NOMO-1 (cell line): Measurements from ENCODE around the gene B4GALT5.

ENCODE experiments used
- DNase-seq, 2 experiments: peaks; one replicate each; lab custom pipeline; 2025; ENCODE audit not compliant: unreplicated experiment in 2 of 2; lab: John Stamatoyannopoulos, UW

B4GALT5 gene

GRCh38 chr20:49661560-49662329 lies 51.9 kb downstream of the B4GALT5 start:
- DNase-seq = no peak

GRCh38 chr20:49660912-49661311 lies 52.8 kb downstream of the B4GALT5 start:
- DNase-seq = no peak

- DNase-seq = no peak
Observed at GRCh38 chr20:49659056-49659455, 54.6 kb downstream of the B4GALT5 start.

- DNase-seq = no peak
Observed at GRCh38 chr20:49658508-49658907, 55.2 kb downstream of the B4GALT5 start.

- no peak for DNase-seq
Observed at GRCh38 chr20:49657118-49657901, 56.4 kb downstream of the B4GALT5 start.

- DNase-seq = no peak
Observed at GRCh38 chr20:49656304-49656703, 57.4 kb downstream of the B4GALT5 start.

- no peak for DNase-seq
Observed at GRCh38 chr20:49653925-49654434, 59.7 kb downstream of the B4GALT5 start.

- DNase-seq = no peak
Observed at GRCh38 chr20:49649672-49650071, 64.0 kb downstream of the B4GALT5 start.

- DNase-seq = no peak
Observed at GRCh38 chr20:49647550-49647949, 66.1 kb downstream of the B4GALT5 start.

GRCh38 chr20:49646528-49646927 lies 67.2 kb downstream of the B4GALT5 start:
- DNase-seq = no peak

- DNase-seq = no peak
Observed at GRCh38 chr20:49646126-49646525, 67.6 kb downstream of the B4GALT5 start.

GRCh38 chr20:49644980-49645565 lies 68.6 kb downstream of the B4GALT5 start:
- DNase-seq = no peak

- DNase-seq = no peak
Observed at GRCh38 chr20:49642816-49643215, 70.9 kb downstream of the B4GALT5 start.

GRCh38 chr20:49641683-49642656 lies 71.7 kb downstream of the B4GALT5 start:
- no peak for DNase-seq

- no peak for DNase-seq
Observed at GRCh38 chr20:49637046-49637637, 76.5 kb downstream of the B4GALT5 start.

- no peak for DNase-seq
Observed at GRCh38 chr20:49636447-49636846, 77.2 kb downstream of the B4GALT5 start.

- DNase-seq = no peak
Observed at GRCh38 chr20:49635866-49636265, 77.8 kb downstream of the B4GALT5 start.

- no peak for DNase-seq
Observed at GRCh38 chr20:49635166-49635565, 78.5 kb downstream of the B4GALT5 start.

GRCh38 chr20:49634116-49634515 lies 79.6 kb downstream of the B4GALT5 start:
- no peak for DNase-seq

- DNase-seq = no peak
Observed at GRCh38 chr20:49633643-49634042, 80.0 kb downstream of the B4GALT5 start.
